Measurements from ENCODE around the gene TSPOAP1.

DNA sequence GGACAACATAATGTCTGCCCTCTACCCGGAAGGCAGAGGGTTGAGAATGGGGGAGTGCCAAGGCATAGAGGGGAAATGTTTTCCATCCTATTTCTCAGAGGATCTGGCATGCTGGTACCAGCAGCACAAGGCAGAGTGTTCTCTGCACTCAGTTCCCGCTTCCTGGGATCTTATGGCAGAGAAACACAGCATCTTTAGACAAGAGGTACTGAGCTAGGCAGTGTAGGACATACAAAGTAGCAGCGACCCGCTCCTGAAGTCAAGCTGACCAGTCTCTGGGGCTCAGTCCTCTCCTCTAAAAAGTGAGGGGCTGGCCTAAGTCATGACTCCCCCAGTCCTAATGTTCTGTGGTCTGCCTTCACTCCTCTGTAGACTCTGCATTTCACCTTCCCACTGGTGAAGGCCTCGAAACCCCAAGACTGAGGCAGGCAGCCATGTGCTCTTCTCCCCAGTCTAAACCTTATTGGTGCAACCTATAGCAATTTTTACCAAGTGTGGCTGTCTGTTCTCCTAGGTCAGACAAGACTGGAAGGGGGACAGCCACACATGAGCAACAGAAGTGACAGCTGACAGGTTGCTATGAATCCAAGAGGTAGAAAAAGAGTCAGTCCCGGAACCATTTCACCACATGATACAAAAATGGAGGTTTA is 11.3 kb upstream of the TSPOAP1 start:
- TF ChIP-seq POLR2AphosphoS5 (IDR thresholded peaks at IDR 0.05; ENCODE audit: low read depth, low read length) (peak; percentile 69; the same call in 1 of the 2 replicates), POLR2A (IDR thresholded peaks at IDR 0.05; ENCODE audit: low read depth, low read length) (peak; percentile 20; the same call in 1 of the 2 replicates), TAF1 (IDR thresholded peaks at IDR 0.05; ENCODE audit: borderline replicate concordance, low read depth, low read length) (no peak)

All from GM12892 (cell line).